NB4 (cell line): ENCODE data around the gene CACTIN.

Experiments
- CTCF ChIP-seq: IDR thresholded peaks from one replicate; pipeline ENCODE4 v1.5.1; 2012; ENCODE audit warnings: low read depth, low read length
- POLR2A ChIP-seq: IDR thresholded peaks from 2 replicates; pipeline ENCODE4 v1.6.1; 2011; ENCODE audit warnings: mild to moderate bottlenecking; ENCODE audit not compliant: insufficient read length; ENCODE audit errors: extremely low read depth

DNA sequence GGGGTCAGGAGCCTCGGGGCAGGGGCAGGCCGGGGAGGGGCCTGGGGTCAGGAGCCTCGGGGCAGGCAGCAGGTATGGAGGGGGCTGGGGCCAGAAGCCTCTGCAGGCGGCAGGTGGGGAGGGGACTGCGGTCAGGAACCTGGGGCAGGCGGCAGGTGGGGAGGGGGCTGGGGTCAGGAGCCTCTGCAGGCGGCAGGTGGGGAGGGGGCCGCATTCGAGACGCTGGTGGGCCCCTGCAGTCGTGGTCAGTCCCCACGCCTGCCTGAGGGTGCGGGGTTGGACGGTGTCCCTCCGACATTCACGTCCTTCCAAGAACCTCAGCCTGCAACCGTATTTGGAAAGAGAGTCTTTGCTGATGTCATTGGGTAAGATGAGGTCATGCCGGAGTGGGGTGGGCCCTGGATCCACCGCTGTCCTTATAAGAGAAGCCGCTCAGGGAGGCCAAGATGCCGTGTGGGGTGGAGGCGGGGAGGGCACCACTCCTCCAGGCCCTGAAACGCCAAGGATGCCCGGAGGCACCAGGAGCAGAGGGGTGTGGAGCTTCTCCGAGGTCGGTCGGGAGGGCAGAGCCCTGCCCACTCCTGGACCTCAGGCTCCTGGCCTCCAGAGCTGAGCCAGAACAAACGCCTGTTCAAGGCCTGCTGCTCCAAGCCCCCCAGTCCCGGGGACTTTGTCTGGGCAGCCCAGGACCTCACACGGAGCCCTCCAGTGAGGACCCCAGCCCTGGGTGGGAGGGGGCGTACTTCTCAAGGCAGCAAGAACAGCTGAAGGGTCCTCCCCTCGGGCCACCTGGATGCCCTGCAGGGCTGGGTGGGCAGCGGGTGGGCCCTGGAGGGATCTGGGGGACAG lies 43.6 kb upstream of the CACTIN start:
- TF ChIP-seq CTCF = no peak
- TF ChIP-seq POLR2A = no peak
